ENCODE results near the gene ABLIM2. TPM values are rescaled to one million over a fixed set of nuclear protein-coding genes. Genes with fewer than 3 reads are reported as not detected.
"Not testable (repeated sequence)": the region's sequence is repeated elsewhere in the genome, so short reads cannot be mapped to it uniquely, and the experiment has no call there.

ABLIM2 gene
- total RNA-seq, 2 donors from 2014 or later, result 0.34 to 0.60 TPM

DNA sequence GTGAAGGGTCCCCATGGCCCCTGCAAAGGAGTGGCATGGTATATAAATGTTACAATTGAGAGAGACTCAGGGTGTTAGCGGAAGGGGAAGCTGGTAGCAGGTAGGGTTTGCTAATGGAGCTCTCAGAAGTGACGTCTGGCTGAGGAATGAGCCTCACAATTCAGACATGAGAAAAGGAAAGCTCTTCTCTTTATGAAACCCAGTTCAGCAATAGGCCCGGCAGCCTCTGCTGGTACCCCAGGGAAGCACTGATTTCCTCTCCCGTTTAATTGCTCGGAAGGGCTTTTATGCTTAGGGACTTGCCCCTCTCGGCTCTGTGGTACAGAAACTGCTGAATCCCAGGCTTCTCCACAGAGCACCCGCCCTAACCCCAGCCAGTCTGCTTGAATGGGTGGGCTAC, 199.5 kb downstream of the ABLIM2 start:
- ATAC-seq (replicated peaks in 1 of 2), result no peak
- no peak for DNase-seq
- no peaks in the 10 kb centered on the region for H3K36me3 Mint-ChIP-seq (ENCODE audit: insufficient read depth in 2 of 2)
- no peaks in the 10 kb centered on the region for H3K9me3 Mint-ChIP-seq
- H3K4me1 Mint-ChIP-seq (ENCODE audit: low read depth), result peaks cover 68% of the 10 kb centered on the region
- peaks cover 10% of the 10 kb centered on the region for H3K27me3 Mint-ChIP-seq (ENCODE audit: low read depth)
- H3K4me3 Mint-ChIP-seq, result peak overlapping the region in 1 of 2 donors; percentile 2
- H3K27ac Mint-ChIP-seq, result peak overlapping the region; percentile 54

DNA sequence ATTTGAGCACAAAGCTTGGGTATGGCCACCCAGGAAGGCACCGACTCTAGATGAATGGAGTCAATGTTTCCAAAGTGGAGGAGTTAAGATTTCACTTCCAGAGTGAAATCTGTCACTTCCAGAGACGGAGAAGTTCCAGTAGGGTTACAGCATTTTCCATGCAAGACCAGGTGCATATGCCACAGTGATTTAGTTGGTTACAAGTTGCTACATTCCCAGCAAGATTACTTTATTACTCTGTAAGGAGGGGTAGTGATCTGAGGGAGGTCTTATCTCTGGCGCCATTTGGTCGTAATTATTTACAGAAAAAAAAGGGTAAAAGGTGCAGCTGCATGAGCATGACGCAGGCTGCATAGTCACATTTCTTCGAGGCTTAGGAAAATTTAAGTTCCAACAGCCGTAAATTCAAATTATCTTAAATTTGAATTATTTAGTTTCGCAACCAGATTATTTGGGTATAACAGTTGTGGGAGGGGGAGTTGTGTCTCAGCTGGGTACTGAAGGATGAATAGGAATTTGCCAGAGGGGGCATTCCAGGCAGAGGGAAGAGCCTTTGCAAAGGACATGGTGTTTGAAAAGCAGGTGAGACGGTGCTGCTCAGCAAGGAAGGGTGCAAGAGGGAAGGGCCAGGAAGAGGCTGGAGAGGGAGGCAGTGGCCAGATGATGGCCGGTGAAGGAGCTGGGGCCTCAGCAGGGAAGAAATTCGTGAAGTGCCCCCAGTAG, 201.5 kb downstream of the ABLIM2 start:
- Mint-ChIP-seq H3K4me1 (ENCODE audit: low read depth) (peaks cover 49% of the 10 kb centered on the region), H3K27ac (no peak overlapping the region), H3K9me3 (peaks cover 1% of the 10 kb centered on the region in 2 donors), H3K27me3 (ENCODE audit: low read depth) (peaks cover 12% of the 10 kb centered on the region), H3K4me3 (no peak overlapping the region), H3K36me3 (ENCODE audit: insufficient read depth in 2 of 2) (peaks cover 0 to 2% of the 10 kb centered on the region in 2 donors)
- DNase-seq (no peak), ATAC-seq (replicated peaks in 1 of 2) (no peak)

DNA sequence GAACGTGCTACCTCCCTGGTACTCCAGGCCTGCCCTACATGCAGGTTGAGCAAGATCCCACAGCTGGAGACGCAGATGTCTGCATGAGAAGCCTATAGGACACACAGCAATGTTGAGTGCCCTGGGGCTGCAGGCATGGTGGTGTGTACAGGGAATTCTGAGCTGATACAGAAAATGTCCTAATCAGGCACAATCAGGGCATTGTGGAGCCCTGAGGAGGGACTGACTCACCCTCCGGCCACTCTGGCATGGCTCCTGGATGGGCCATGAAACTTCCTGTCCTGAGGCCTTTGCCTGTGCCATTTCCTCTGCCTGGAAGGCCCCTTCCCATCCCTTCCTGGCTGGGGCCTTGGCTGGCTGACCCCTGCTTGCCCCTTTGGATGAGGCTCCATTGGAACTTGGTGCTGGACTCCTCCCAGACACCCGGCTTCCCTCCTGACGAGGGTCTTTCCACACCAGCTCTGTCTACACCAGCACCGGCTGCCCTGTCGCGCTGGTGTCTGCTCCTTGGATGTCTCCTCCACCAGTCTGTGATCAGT, 202.3 kb downstream of the ABLIM2 start:
- Mint-ChIP-seq H3K4me3 (no peak overlapping the region), H3K4me1 (ENCODE audit: low read depth) (peaks cover 43% of the 10 kb centered on the region), H3K27ac (no peak overlapping the region), H3K36me3 (ENCODE audit: insufficient read depth in 2 of 2) (peaks cover 3 to 6% of the 10 kb centered on the region in 2 donors), H3K9me3 (peaks cover 2 to 6% of the 10 kb centered on the region in 2 donors), H3K27me3 (ENCODE audit: low read depth) (peaks cover 20% of the 10 kb centered on the region)
- ATAC-seq (replicated peaks in 1 of 2) (no peak), DNase-seq (no peak)

DNA sequence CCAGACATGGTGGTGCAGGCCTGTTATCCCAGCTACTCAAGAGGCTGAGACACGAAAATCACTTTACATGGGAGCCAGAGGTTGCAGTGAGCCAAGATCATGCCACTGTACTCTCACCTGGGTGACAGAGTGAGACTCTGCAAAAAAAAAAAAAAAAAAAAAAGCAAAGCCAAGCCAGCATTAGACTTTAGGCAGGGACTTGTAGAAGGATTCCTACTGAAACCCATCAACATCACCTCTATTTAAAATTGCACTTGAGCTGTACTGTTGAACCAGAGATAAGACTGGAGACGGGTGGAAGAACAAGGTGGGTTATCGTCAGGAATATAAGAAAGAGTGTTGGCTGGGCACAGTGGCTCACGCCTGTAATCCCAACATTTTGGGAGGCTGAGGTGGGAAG, 203.2 kb downstream of the ABLIM2 start:
- Mint-ChIP-seq H3K4me3 (no peak overlapping the region), H3K36me3 (ENCODE audit: insufficient read depth in 2 of 2) (peaks cover 4 to 13% of the 10 kb centered on the region in 2 donors), H3K9me3 (peaks cover 5 to 8% of the 10 kb centered on the region in 2 donors), H3K4me1 (ENCODE audit: low read depth) (peaks cover 33% of the 10 kb centered on the region), H3K27ac (no peak overlapping the region), H3K27me3 (ENCODE audit: low read depth) (peaks cover 23% of the 10 kb centered on the region)
- DNase-seq (no peak), ATAC-seq (replicated peaks in 1 of 2) (no peak)

DNA sequence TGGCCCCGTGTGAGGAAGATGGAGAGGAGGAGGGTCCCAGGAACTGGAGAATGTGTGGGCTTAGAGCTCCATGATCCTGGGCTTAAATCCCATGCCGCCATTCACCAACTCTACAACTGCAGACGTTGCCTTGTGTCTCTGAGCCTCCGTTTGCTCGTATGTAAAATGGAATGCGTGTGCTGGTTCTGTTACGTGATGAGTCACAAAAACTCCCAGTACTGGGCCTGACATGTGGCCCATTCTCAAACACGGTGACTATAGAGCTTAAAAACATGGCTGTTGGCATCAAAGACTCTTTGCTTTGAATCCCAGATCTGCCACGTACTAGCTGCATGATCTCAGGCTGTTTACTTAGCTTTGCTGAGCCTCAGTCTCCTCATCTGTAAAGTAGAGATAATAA, 206.0 kb downstream of the ABLIM2 start:
- Mint-ChIP-seq H3K27ac (no peak overlapping the region), H3K4me1 (ENCODE audit: low read depth) (peaks cover 31% of the 10 kb centered on the region), H3K36me3 (ENCODE audit: insufficient read depth in 2 of 2) (peaks cover 4 to 13% of the 10 kb centered on the region in 2 donors), H3K4me3 (no peak overlapping the region), H3K27me3 (ENCODE audit: low read depth) (peaks cover 40% of the 10 kb centered on the region), H3K9me3 (peaks cover 5 to 8% of the 10 kb centered on the region in 2 donors)
- ATAC-seq (replicated peaks in 1 of 2), result no peak
- no peak for DNase-seq

DNA sequence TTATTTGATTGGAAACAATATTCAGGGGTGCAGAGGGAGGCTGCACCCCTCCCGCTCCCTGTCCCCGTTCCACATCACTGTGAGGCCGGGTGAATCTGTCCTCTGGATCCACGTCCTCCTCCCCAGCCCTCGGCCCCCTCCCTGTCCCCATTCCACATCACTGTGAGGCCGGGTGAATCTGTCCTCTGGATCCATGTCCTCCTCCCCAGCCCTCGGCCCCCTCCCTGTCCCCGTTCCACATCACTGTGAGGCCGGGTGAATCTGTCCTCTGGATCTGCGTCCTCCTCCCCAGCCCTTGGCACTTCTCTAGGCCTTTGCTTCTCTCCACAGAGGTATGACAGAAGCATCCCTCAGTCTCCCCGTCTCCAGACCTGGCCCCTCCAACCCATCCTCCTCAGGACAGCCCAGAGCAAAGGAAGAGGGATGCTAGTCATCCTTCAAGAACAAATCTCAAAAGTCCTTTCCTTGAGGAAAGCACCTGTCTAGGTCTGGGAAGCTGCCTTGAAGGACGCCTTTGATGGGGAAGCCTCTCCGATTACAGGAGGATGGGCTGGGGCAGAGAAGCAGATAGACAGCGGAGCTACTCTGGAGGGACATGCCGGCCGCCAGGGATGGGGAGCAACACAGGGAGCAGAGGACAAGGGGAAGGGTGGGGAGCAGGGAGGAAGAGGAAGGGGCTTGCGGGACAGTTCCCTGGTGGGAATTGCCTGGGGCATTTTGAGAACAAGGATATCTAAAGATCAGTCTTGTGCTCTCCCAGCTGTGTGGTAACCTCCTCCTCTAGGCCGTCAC, 208.1 kb downstream of the ABLIM2 start:
- ATAC-seq (replicated peaks in 1 of 2) (no peak), DNase-seq (no peak)
- H3K4me1 Mint-ChIP-seq (ENCODE audit: low read depth), result peaks cover 21% of the 10 kb centered on the region
- H3K4me3 Mint-ChIP-seq, result no peak overlapping the region
- H3K36me3 Mint-ChIP-seq (ENCODE audit: insufficient read depth in 2 of 2), result peaks cover 4 to 13% of the 10 kb centered on the region in 2 donors
- peaks cover 5 to 8% of the 10 kb centered on the region in 2 donors for H3K9me3 Mint-ChIP-seq
- peaks cover 40% of the 10 kb centered on the region for H3K27me3 Mint-ChIP-seq (ENCODE audit: low read depth)
- H3K27ac Mint-ChIP-seq, result no peak overlapping the region

DNA sequence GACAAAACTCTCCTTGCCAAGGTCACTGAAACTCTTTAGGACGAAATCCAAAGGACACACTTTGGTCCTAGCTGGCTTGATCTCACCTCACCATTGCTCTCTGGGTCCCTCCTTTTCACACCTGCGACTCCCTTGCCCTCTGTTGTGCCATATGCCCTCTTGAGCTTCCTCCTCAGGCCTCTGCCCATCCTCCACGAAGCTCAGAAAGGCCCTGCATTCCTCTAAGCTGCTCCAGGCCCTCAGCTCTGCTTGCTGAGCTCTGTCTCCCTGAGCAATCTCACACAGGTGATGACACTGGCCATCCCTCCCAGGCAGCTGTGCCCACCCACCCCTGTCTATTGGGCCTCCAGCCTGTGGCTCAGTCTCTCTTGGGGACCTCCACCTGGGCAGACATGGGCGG, 208.9 kb downstream of the ABLIM2 start:
- Mint-ChIP-seq H3K4me3 (no peak overlapping the region), H3K27ac (no peak overlapping the region)
- ATAC-seq (replicated peaks in 1 of 2), result no peak

DNA sequence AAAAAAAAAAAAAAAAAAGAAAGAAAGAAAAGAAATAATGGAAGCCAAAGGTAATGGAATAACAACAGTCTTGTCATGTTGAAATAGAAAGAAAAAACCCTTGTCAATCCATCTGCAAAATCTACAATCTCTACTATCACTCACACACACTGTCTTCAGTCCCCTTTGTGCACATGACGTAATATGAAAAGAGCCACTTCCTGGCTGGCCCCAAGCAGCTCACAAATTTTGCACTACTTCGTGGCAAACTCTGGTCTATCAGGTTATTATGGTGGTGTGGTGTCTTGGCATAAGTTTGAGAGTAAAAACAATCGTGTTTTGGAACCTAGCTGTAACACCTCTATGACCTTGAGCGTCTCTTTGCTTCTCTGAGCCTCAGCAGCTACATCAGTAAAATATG, 210.7 kb downstream of the ABLIM2 start:
- peaks cover 21% of the 10 kb centered on the region for H3K4me1 Mint-ChIP-seq (ENCODE audit: low read depth)
- H3K4me3 Mint-ChIP-seq, result peak overlapping the region; percentile 33 to 50
- H3K27ac Mint-ChIP-seq, result no peak overlapping the region
- peaks cover 44% of the 10 kb centered on the region for H3K27me3 Mint-ChIP-seq (ENCODE audit: low read depth)
- peaks cover 5 to 8% of the 10 kb centered on the region in 2 donors for H3K9me3 Mint-ChIP-seq
- H3K36me3 Mint-ChIP-seq (ENCODE audit: insufficient read depth in 2 of 2), result peaks cover 4 to 12% of the 10 kb centered on the region in 2 donors
- ATAC-seq (replicated peaks in 1 of 2), result peak; percentile 89 to 94
- DNase-seq, result no peak

More for the DNA sequence above, 208.9 kb downstream of the ABLIM2 start:
- H3K4me1 Mint-ChIP-seq (ENCODE audit: low read depth), result peaks cover 21% of the 10 kb centered on the region
- DNase-seq, result no peak
- peaks cover 4 to 13% of the 10 kb centered on the region in 2 donors for H3K36me3 Mint-ChIP-seq (ENCODE audit: insufficient read depth in 2 of 2)
- H3K9me3 Mint-ChIP-seq, result peaks cover 5 to 8% of the 10 kb centered on the region in 2 donors
- peaks cover 40% of the 10 kb centered on the region for H3K27me3 Mint-ChIP-seq (ENCODE audit: low read depth)

DNA sequence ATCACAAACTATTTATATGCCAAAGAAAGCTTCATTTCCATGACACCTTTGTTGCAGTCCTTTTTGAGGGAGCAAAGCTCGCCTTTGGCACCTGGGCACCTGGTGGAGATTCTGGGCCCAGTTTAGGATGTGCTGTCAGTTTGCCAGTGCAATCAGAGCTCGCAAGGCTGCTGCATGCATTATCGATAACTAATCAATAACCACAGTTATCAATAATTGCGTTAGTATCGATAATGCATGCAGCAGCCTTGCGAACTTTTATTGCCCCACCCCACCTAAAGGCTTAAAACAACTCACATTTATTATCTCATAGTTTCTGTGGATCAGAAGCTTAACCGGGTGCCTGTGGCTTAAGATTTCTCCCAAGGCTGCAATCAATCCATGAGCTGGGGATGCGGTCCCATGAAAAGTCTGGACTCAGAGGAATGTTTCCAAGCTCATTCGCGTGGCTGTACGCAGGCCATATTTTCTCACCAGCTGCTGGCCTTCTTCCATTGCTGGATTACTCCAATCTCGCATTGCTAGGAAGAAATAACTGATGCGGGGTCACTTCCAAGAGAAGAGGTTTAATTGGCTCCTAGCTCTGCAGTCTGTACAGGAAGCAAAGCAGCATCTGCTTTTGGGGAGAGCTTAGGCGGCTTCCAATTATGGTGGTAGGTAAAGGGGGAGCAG, 212.8 kb downstream of the ABLIM2 start:
- H3K4me3 Mint-ChIP-seq, result no peak overlapping the region
- DNase-seq (no peak), ATAC-seq (replicated peaks in 1 of 2) (no peak)
- H3K4me1 Mint-ChIP-seq (ENCODE audit: low read depth), result peaks cover 27% of the 10 kb centered on the region
- peaks cover 38% of the 10 kb centered on the region for H3K27me3 Mint-ChIP-seq (ENCODE audit: low read depth)
- no peak overlapping the region for H3K27ac Mint-ChIP-seq
- peaks cover 0 to 4% of the 10 kb centered on the region in 2 donors for H3K36me3 Mint-ChIP-seq (ENCODE audit: insufficient read depth in 2 of 2)
- H3K9me3 Mint-ChIP-seq, result no peaks in the 10 kb centered on the region

DNA sequence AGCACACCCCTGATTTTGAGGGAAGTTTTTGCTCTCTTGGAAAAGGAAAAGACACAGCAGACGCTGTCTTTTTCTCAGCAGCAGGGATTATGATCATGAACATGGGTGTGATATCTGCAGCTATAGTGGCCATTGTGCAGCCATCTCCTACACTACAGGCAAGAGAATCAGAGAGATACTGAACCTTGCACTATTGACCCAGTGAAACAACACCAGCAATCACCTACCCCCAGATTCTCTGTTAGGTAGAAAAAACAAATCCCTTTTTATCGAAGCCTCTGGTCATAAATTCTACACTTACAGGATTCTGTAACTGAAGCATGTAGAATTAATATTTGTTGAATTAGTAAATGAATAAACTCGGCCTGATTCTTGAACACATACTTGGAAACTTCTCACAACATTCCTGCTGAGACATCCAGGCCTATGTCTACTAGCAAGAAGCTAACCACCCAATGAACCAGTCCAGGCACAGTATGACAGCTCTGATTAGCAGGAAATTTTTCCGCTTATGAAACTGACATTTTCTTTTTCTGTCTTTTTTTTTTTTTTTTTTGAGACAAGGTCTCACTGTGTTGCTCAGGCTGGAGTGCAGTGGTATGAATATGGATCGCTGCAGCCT, 213.9 kb downstream of the ABLIM2 start:
- peaks cover 27% of the 10 kb centered on the region for H3K4me1 Mint-ChIP-seq (ENCODE audit: low read depth)
- DNase-seq (no peak), ATAC-seq (replicated peaks in 1 of 2) (no peak)
- H3K36me3 Mint-ChIP-seq (ENCODE audit: insufficient read depth in 2 of 2), result no peaks in the 10 kb centered on the region
- no peaks in the 10 kb centered on the region for H3K9me3 Mint-ChIP-seq
- H3K27ac Mint-ChIP-seq, result no peak overlapping the region
- no peak overlapping the region for H3K4me3 Mint-ChIP-seq
- peaks cover 37% of the 10 kb centered on the region for H3K27me3 Mint-ChIP-seq (ENCODE audit: low read depth)

DNA sequence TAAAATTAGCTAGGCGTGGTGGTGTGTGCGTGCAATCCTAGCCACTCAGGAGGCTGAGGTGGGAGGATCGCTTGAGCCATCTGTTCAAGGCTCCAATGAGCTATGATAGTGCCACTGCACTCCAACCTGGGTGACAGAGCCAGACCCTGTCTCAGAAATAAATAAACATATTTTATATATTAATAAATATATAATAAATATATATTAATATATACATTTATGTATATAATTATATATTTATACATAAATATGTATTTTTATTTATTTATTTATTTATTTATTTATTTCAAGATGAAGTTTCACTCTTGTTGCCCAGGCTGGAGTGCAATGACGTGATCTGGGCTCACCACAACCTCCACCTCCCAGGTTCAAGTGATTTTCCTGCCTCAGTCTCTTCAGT, 214.9 kb downstream of the ABLIM2 start:
- peaks cover 27% of the 10 kb centered on the region for H3K27me3 Mint-ChIP-seq (ENCODE audit: low read depth)
- not testable (repeated sequence) for DNase-seq; H3K4me3 Mint-ChIP-seq; ATAC-seq (replicated peaks in 1 of 2); H3K36me3 Mint-ChIP-seq (ENCODE audit: insufficient read depth in 2 of 2); H3K27ac Mint-ChIP-seq; H3K9me3 Mint-ChIP-seq
- peaks cover 17% of the 10 kb centered on the region for H3K4me1 Mint-ChIP-seq (ENCODE audit: low read depth)

DNA sequence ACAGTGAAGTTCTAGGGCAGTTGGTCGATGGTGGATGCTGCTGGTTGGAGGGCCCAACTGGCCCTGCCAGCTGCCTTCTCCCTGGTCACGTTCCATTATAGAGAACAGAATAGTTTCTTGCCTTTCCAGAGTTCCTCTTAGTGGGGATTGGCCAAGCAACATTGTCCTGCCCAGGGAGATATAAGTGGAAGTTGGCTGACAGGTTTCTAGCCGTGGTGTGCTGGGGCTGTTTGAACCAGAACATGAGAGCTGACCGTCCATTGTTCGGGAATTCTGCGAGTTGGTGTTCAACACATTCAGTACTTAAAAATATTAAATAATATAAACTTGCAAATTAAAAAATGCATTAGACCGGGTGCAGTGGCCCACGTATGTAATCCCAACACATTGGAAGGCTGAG, 215.4 kb downstream of the ABLIM2 start:
- no peak for ATAC-seq (replicated peaks in 1 of 2)
- H3K27me3 Mint-ChIP-seq (ENCODE audit: low read depth), result peaks cover 26% of the 10 kb centered on the region
- H3K4me1 Mint-ChIP-seq (ENCODE audit: low read depth), result peaks cover 15% of the 10 kb centered on the region

More for the DNA sequence above, 215.4 kb downstream of the ABLIM2 start:
- DNase-seq, result no peak
- H3K4me3 Mint-ChIP-seq, result no peak overlapping the region
- no peaks in the 10 kb centered on the region for H3K9me3 Mint-ChIP-seq
- H3K36me3 Mint-ChIP-seq (ENCODE audit: insufficient read depth in 2 of 2), result no peaks in the 10 kb centered on the region
- no peak overlapping the region for H3K27ac Mint-ChIP-seq

Measured in activated T-cell treated with anti-CD3 and anti-CD28 coated beads, Interleukin-2, amount 50 U/mL, for 72 hours (primary cell).